Measurements from ENCODE around the gene GNA12. TPM values are rescaled to one million over a fixed set of nuclear protein-coding genes. Genes with fewer than 3 reads are reported as not detected.

GNA12 gene, protein sequence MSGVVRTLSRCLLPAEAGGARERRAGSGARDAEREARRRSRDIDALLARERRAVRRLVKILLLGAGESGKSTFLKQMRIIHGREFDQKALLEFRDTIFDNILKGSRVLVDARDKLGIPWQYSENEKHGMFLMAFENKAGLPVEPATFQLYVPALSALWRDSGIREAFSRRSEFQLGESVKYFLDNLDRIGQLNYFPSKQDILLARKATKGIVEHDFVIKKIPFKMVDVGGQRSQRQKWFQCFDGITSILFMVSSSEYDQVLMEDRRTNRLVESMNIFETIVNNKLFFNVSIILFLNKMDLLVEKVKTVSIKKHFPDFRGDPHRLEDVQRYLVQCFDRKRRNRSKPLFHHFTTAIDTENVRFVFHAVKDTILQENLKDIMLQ
- 73.0 and 95.3 TPM in 2 replicates for polyA plus RNA-seq (2011; rRNA removed)
- 60.4 and 66.8 TPM in 2 replicates for polyA minus RNA-seq (2011; rRNA and poly(A)+ RNA removed)

DNA sequence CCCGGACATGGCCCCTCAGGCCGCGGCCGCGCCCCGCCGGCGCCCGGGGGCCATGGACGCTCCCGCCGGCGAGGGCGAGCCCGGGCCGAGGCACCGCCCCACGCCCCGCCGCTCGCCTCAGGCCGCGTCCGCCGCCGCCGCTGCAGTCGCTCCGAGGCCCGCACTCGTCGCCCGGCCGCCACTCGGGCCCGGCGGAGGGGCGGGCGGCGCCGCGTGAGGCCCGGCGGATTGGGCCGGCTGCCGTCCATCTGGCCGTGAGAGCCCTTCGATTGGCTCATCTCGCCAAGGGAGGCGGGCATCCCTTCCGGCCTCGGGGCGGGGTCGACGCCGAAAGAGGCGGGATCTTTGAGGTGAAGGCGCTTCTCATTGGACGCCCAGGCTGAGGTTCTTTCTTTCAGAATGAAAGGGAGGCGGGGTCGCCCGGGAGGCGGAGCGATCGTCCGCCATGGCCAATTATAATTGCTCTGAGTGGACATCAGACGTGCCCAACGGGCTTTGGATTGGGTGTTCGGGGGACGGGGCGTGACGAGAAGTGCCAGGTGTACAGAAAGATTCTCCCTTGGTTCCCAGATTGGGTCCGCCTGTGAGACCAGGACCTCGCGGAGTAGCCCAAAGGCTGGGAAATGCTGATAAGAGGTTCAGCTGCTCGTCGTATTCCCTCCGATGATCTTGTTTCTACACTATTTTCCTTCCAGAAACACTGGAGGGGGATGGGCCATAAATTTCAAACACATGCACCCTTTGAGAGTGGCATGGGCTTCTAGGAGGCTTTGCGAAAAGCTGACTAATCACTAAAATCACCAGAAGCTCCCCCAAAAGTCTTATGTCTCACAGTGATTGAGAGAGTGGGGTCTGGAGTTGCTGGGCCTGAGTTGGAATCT lies at the start of gene GNA12:
Gene GNA12, minus strand, starts transcription at position 156 of the 881 bp plus-strand sequence. Its CDS starts 147 bp downstream, at position 9.
- POLR2A ChIA-PET, result no interaction called here
- DNase-seq (ENCODE audit: low read depth), result peak; percentile 91
- TF ChIP-seq, protein P1, sequence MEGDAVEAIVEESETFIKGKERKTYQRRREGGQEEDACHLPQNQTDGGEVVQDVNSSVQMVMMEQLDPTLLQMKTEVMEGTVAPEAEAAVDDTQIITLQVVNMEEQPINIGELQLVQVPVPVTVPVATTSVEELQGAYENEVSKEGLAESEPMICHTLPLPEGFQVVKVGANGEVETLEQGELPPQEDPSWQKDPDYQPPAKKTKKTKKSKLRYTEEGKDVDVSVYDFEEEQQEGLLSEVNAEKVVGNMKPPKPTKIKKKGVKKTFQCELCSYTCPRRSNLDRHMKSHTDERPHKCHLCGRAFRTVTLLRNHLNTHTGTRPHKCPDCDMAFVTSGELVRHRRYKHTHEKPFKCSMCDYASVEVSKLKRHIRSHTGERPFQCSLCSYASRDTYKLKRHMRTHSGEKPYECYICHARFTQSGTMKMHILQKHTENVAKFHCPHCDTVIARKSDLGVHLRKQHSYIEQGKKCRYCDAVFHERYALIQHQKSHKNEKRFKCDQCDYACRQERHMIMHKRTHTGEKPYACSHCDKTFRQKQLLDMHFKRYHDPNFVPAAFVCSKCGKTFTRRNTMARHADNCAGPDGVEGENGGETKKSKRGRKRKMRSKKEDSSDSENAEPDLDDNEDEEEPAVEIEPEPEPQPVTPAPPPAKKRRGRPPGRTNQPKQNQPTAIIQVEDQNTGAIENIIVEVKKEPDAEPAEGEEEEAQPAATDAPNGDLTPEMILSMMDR (IDR thresholded peaks at IDR 0.05; ENCODE audit: insufficient read depth, low read depth, low read length), result no peak
- Histone ChIP-seq H3K36me3 (ENCODE audit: control insufficient read depth, insufficient read depth, low read length) (no peaks in the 10 kb centered on the region), H3K4me3 (ENCODE audit: low read depth, low read length) (peak within 1 kb of the TSS; percentile 63), H3K27me3 (ENCODE audit: control insufficient read depth, insufficient read depth, low read length) (no peaks in the 10 kb centered on the region)
- CTCF ChIA-PET, result interaction anchor here (0.8 to 0.9 kb wide), 2 partner anchors 20 to 30 kb away, joined by 3 to 4 read pairs; no protein-coding TSS in a partner anchor

DNA sequence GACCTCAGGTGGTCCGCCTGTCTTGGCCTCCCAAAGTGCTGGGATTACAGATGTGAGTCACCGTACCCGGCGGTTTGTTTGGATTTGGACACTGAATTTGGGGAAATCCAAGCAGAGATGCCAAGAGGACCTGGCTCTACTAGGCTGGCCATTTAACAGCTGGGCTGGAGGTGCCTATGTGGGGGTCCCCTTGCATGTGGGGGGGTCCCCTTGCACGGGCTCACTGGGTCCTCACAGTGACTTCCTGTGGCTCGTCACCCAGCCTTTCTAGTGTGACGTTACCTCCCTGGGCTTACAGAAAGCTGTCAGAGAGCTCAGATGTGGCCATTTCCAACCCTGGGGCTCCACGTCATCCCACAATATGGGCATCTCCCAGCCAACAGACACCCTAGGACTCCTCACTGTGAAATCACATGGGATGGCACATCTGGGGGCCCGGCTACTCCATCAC lies 49.3 kb upstream of the GNA12 start:
- Histone ChIP-seq H3K4me3 (ENCODE audit: low read depth, low read length) (no peak overlapping the region), H3K27me3 (ENCODE audit: control insufficient read depth, insufficient read depth, low read length) (no peaks in the 10 kb centered on the region), H3K36me3 (ENCODE audit: control insufficient read depth, insufficient read depth, low read length) (no peaks in the 10 kb centered on the region)
- CTCF ChIA-PET, result no interaction called here
- TF ChIP-seq, protein P1 (IDR thresholded peaks at IDR 0.05; ENCODE audit: insufficient read depth, low read depth, low read length), result no peak
- no peak for DNase-seq (ENCODE audit: low read depth)
- POLR2A ChIA-PET, result no interaction called here

DNA sequence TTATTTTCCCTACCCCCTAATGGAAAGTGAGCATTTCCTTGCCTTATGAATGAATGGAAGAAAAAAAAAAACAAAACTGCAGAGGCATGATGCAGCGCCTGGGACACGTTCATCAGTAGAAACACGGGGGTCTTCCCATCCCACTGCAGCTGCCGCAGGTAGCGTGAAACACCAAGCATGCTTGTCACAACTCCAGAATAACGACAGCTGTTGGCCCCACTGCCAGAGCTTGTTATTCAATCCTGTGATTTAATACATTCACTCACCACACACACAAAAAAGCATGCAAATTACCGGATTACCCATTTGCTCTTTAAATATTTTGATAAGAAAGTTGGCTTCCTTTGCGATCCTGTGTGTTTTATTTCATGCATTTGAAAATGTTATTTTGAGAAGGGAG lies 48.4 kb upstream of the GNA12 start:
- Histone ChIP-seq H3K36me3 (ENCODE audit: control insufficient read depth, insufficient read depth, low read length) (no peaks in the 10 kb centered on the region), H3K4me3 (ENCODE audit: low read depth, low read length) (no peak overlapping the region), H3K27me3 (ENCODE audit: control insufficient read depth, insufficient read depth, low read length) (no peaks in the 10 kb centered on the region)
- TF ChIP-seq, protein P1 (IDR thresholded peaks at IDR 0.05; ENCODE audit: insufficient read depth, low read depth, low read length), result no peak
- DNase-seq (ENCODE audit: low read depth), result no peak
- ChIA-PET POLR2A (no interaction called here), CTCF (no interaction called here)

DNA sequence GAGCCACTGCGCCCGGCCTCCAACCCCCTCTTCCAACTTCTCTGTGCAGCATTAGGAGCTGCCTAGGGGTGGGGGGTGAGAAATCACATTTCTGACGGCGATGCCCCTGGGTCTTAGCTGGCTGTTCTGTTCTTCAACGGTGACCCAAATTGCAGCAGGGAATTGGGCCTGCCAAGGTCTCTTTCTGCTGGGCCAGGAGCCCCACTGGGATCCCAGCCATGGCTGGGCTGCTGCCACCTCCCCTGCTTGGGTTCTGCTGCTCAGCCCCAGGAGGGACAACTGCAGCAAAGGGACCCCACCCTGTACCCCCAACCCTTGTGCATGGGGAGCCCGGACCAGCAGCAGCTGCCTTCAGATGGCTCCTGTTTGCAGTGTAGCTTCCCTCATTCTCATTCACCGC lies 43.7 kb upstream of the GNA12 start:
- TF ChIP-seq, protein P1 (IDR thresholded peaks at IDR 0.05; ENCODE audit: insufficient read depth, low read depth, low read length), result no peak
- CTCF ChIA-PET, result no interaction called here
- Histone ChIP-seq H3K4me3 (ENCODE audit: low read depth, low read length) (no peak overlapping the region), H3K27me3 (ENCODE audit: control insufficient read depth, insufficient read depth, low read length) (no peaks in the 10 kb centered on the region), H3K36me3 (ENCODE audit: control insufficient read depth, insufficient read depth, low read length) (no peaks in the 10 kb centered on the region)
- POLR2A ChIA-PET, result no interaction called here
- DNase-seq (ENCODE audit: low read depth), result no peak

DNA sequence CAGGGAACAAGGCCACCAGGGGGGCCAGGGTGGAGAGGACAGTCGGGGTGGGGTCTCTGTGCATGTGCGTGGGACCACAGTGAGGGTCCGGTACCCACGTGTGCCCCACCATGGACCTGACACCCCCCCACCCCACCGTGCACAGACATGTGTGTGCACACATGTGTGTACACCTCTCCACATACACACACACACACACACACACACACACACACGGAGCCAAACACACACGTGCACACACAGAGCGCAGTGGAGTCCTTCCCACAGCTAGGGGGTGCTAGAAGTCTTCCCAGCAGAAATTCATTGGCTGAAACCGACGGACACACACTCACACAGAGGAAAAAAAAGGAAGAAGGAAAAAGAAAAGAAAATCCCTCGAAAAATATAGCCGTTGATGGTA lies 42.8 kb upstream of the GNA12 start:
- TF ChIP-seq, protein P1 (IDR thresholded peaks at IDR 0.05; ENCODE audit: insufficient read depth, low read depth, low read length), result peak; percentile 61
- Histone ChIP-seq H3K36me3 (ENCODE audit: control insufficient read depth, insufficient read depth, low read length) (no peaks in the 10 kb centered on the region), H3K27me3 (ENCODE audit: control insufficient read depth, insufficient read depth, low read length) (no peaks in the 10 kb centered on the region), H3K4me3 (ENCODE audit: low read depth, low read length) (no peak overlapping the region)
- POLR2A ChIA-PET, result no interaction called here
- CTCF ChIA-PET, result interaction anchor here (0.6 to 1.5 kb wide), 4 partner anchors 16 to 1367 kb away, joined by 3 to 5 read pairs (median 4); no protein-coding TSS in a partner anchor
- no peak for DNase-seq (ENCODE audit: low read depth)
